ENCODE measurements around the gene BMAL1.

- TF ChIP-seq, protein P1, sequence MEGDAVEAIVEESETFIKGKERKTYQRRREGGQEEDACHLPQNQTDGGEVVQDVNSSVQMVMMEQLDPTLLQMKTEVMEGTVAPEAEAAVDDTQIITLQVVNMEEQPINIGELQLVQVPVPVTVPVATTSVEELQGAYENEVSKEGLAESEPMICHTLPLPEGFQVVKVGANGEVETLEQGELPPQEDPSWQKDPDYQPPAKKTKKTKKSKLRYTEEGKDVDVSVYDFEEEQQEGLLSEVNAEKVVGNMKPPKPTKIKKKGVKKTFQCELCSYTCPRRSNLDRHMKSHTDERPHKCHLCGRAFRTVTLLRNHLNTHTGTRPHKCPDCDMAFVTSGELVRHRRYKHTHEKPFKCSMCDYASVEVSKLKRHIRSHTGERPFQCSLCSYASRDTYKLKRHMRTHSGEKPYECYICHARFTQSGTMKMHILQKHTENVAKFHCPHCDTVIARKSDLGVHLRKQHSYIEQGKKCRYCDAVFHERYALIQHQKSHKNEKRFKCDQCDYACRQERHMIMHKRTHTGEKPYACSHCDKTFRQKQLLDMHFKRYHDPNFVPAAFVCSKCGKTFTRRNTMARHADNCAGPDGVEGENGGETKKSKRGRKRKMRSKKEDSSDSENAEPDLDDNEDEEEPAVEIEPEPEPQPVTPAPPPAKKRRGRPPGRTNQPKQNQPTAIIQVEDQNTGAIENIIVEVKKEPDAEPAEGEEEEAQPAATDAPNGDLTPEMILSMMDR (IDR thresholded peaks at IDR 0.05): no peak
- no peak for TF ChIP-seq POLR2A (IDR thresholded peaks at IDR 0.05)
Measured at GRCh38 chr11:13288375-13289029, 10.9 kb downstream of the BMAL1 start.
